ENCODE results near the gene ZMIZ1.

Gene ZMIZ1, protein sequence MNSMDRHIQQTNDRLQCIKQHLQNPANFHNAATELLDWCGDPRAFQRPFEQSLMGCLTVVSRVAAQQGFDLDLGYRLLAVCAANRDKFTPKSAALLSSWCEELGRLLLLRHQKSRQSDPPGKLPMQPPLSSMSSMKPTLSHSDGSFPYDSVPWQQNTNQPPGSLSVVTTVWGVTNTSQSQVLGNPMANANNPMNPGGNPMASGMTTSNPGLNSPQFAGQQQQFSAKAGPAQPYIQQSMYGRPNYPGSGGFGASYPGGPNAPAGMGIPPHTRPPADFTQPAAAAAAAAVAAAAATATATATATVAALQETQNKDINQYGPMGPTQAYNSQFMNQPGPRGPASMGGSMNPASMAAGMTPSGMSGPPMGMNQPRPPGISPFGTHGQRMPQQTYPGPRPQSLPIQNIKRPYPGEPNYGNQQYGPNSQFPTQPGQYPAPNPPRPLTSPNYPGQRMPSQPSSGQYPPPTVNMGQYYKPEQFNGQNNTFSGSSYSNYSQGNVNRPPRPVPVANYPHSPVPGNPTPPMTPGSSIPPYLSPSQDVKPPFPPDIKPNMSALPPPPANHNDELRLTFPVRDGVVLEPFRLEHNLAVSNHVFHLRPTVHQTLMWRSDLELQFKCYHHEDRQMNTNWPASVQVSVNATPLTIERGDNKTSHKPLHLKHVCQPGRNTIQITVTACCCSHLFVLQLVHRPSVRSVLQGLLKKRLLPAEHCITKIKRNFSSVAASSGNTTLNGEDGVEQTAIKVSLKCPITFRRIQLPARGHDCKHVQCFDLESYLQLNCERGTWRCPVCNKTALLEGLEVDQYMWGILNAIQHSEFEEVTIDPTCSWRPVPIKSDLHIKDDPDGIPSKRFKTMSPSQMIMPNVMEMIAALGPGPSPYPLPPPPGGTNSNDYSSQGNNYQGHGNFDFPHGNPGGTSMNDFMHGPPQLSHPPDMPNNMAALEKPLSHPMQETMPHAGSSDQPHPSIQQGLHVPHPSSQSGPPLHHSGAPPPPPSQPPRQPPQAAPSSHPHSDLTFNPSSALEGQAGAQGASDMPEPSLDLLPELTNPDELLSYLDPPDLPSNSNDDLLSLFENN

DNA sequence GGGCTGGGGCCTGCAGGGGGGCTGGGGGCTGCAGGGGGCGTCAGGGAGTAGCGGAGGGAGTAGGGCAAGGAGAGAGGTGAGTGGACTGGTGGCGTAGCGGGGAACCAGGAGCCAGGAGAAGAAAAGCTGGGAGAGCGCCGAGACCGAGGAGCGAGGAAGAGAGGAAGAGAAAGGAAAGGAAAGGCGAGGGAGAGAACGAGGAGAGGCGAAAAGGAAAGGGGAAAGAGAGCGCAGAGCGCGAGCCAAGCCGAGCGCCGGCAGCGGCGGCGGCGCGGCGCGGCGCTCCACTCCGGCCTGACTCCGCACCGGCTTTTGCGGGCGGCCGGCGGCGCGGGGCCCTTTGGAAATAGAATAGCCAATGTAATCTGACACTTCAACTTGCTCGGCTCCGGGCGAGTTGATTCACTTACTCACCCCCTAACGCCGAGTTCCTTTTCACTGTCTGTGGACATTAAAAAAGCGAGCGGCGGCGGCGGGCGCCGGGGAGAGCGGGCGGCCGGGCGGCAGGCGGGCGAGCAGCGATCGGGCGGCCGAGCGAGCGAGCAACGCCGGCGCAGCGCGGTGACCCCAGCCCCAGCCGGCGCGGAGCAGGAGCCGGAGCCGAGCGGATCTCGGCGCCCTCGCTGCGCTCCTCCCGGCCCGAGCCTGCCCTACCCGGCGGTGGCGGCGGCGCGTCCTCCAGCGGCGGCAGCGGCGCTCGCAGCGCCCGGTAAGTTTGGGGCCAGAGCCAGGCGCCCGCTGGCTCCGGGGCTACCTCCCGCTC, at the start of gene ZMIZ1:
TSS of gene ZMIZ1 (plus strand) at position 405 of the 763 bp plus-strand sequence. CDS start 132,667 bp downstream, outside the sequence.
- DNase-seq (ENCODE audit: low read depth) = peak; percentile 71

DNA sequence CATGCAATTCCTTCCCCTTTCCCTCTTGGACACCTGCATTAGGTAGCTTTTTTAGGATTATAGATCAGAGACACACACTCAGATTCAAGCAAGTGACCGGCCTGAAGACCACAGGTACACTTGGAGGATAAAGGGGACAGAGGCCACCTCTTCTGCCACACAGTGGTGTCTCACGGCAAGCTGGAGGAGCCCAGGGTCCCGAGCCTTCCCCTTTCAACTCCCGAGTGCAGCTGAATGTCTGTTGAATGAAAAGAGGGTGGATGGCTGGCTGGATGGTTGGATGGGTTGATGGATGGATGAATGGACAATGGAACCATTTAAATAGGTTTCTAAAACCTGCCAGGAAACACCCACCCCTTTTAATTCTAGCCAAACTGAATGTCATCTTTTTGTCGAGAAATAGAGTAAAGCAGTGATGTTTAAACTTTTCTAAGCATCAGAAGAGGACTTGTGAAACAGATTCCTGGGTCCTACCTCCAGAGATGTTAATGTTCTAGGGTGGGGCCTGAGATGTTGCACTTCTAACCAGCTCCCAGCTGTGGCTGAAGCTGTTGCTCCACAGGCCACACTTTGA, 49.2 kb upstream of the ZMIZ1 start:
- no peak for DNase-seq (ENCODE audit: low read depth)

DNA sequence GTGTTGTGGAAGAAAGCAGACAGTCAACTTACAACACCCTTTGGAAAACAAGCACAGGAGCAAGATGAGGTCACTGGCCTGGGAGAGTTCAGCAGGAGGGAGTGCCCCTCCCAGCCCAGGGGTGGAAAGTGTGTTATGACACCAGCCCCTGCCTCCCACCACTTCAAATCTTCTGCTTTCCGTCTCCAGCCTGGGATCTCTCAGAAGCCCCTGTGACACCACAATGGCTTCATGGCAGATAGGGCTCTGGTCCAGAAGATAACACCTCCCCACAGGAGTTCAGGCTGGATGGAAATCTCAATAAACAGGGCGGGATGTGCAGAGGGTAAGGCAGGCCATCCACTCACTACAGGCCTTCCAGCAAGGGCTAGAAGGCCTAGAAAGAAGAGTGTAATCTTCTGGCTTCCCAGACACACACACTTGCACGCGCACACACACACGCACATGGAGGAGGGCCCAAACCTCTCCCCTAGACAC, 48.7 kb upstream of the ZMIZ1 start:
- DNase-seq (ENCODE audit: low read depth) = no peak

DNA sequence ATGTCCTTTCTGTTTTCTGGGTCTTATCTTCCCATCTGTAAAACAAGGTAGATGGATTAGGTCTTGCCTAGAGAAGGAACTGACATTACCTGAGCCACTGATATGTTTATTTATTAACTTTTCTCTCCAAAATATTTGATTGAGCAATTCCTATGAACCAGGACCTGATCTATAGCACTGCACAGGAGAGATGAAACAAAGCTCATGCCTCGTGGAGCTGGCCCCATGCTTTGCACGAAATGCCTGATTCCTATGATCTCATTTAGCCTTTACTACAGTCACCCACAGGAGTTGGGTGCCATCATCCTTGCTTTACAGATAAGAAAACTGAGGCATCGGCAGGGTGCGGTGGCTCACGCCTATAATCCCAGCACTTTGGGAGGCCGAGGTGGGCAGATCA, 48.2 kb upstream of the ZMIZ1 start:
- no peak for DNase-seq (ENCODE audit: low read depth)

DNA sequence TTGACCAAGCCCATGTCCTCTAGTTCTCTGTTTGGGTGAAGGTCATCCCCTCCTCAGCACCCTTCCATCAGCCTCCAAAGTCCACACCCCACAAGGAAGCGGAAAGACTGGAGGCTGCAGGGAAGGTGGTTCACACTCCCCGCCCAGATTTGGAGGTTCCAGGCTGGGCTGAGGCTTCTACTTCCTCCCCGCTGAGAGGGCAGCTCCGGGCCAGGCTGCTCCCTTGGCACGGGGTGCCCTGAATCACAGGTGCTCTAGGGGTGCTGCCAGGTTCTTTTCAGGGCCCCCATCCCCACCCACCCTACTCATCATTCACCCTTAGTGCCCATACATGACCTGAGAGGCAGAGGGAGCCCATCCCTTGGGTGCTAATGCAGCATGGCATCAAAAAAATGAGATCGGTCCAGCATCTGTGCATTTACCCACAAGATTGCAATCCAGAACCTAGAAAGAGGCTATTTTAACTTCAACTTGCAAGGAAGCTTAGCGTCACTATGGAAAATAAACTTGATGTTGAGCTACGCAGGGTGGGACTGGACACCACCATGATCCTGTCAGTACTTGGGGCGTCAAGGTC, 47.3 kb upstream of the ZMIZ1 start:
- no peak for DNase-seq (ENCODE audit: low read depth)

DNA sequence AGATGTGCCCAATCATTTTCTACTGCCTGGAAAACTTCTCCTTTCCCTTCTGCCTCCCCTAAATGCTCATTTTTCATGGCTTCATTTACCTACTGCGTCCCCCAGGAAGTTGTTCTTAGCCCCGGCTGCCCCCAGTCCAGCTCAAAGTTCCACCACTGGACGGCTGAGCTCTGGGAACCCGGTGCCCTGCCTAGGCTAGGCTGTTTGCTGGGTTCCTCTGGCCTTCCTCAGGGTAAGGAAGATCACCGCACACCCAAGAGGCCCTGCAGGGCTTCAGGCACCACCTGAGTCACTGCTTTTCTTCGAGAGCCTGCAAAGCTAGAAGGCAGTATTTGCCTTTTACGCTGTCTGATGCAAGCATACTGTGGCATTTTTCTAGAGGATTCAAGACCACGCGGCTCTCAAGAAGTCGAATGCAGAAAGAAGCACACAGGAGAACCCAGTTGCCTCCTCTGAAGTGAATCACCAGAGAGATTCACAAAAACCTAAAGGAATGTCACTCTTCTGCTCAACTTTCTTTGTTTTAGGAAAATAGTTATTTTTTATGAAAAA, 46.7 kb upstream of the ZMIZ1 start:
- DNase-seq (ENCODE audit: low read depth) = no peak

DNA sequence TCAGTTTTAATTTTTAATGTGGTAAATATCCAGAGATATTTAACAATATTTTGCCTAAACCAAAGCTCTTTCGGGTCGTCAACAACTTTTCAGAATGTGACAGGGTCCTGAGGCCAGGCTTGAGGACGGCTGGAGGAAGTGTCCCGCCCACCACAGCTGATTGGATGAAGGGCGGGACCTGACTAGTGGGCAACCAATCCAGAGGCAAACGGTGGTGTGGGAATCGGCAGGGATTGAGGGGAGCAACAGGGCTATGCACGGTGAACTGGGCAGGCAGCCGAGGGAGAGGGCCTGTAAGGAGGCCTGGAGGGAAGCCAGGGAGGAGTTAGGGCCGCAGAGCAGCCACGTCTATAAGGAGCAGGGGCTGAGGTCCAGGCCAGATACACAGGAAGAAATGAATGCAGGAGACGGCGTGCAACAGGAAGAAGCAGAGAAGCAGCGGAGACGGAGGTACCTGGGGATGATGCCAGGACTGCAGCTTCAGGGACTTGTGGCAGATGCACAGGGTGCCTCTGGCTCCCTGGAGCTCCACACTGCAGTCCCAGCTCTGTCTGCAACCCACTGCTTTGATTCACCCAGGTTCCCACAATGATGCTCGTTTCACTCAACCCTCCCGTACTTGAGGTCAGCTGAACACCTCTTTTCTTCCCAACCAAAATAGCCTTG, 46.1 kb upstream of the ZMIZ1 start:
- no peak for DNase-seq (ENCODE audit: low read depth)

DNA sequence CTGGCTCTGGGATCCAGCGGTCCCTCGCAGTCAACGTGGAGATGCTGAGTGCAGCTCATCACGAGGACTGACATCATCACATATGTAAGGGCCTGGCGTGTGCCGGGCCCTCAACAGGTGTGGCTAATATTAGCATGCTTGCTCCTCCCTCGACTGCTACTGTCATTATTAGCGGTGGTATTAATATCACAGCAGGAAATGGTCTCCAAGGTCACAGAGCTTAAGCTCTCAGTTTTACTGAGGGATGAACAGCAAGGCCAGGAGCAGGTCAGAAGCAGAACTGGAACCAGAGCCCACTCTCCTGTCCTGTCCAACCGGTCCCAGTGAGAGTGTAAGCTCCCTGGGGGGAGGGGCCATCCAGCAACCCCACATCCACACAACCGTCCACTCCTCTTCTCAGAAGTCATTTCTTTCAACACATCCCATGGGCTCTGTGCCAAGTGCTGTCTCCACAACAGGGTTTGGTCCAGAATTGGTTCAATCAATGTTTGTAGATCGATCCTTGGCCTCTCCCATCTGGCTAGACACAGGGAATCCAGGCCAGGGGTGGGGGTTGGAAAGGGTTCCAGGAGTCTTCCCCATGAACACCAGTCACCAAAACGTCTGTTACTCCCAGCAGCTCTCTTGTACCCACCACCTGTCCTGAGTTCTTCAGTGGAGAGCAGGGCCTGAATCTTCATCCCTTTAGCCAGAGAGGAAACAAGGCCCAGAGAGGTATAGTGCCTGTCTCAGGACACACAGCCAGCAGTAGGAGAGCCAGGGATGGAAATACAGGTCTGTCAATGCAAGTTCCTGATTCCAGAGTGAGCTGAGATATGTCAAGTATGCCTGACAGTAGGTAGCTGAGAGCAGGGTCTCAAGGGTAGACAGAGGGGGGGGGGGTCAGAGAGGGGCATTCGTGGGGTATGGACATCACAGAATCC, 45.3 kb upstream of the ZMIZ1 start:
- no peak for DNase-seq (ENCODE audit: low read depth)

DNA sequence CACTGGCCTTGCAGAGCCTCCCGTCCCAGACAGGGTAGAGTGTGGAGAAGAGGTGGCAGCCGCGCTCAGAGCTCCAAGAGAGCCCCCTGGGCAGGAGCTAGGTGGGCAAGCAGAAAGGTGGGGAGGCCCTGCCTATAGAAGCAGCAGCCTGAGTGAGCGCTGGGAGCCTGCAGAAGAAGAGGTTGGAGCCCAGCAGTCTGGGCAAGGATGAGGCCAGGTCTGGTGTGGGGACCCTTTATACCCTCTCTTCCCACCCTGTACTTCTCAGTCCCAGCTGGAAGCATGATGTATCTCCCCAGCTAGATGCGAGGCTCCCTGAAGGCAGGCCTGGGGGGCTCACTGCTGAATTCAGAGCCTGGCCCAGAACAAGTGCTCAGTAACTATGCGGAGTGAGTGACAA, 44.5 kb upstream of the ZMIZ1 start:
- no peak for DNase-seq (ENCODE audit: low read depth)

DNA sequence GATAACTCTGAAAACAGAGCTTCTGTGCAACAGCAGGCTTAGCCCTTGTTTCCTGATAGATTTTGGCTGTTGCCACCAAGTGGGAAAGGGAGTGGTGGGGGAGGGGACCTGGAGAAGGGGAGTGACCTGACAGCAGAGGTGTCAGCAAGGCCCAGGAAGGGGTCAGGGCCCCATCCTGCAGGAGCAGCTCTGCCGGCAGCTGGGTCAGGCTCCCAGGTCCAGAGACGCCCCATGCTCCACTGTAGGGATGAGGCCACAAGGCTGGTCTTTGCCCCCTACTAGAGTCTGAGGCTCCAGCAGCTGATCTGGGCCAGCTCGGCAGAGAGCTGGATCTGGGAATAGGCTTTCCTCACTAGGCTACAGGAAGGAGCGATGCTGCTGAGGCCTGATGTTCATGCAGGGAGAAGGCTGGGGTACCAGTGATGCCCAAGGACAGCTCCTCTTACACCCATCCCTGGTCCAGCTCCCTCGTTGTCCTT, 44.0 kb upstream of the ZMIZ1 start:
- DNase-seq (ENCODE audit: low read depth) = no peak

DNA sequence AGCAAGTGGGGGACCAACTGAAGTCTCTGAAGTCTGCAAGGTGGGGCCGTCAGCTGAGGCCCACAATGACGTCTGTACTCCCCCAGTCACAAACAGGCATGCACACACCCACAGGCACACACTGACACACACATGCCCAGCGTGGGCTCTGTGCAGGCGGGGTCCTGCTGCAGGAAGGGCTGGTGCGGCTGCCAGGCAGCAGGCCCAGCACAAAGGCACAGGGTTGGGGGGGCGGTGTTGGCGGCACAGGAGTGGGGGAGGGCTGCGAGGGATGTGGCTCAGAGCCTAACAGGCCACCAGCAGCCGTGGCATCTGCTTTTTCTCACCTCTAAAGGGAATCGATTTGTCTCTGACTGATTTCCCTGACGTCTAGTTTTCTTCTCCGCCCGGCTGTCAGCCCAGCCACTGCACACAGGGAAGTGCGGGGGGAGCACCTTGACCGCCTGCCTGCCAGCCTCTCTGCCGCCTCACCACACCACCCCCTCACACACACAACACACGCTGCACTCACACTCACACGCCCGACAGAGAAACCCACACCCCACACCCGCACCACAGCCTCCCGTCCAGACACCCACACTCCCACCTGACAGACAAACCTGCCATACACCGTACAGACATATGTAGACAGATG, 43.5 kb upstream of the ZMIZ1 start:
- peak; percentile 26 for DNase-seq (ENCODE audit: low read depth)

DNA sequence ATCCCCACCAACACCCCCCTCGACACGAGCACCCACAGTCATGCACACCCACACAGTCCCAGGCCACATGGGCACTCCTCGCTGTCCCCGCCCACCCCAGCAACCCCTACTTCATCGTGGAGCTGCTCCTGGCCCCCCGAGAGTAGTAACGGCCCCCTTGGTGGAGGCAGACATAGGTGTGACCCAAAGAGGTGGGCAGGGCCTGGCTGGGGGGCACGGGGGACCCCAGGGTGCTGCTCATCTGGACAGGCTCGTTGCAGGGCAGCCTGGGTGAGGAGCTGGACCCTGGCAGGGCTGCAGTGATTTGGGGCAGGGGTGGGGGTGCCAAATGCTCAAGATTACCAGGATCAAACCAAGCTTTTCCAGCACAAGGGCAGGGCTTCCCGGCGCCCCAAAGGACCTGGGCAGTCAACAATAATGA, 42.4 kb upstream of the ZMIZ1 start:
- DNase-seq (ENCODE audit: low read depth) = no peak

DNA sequence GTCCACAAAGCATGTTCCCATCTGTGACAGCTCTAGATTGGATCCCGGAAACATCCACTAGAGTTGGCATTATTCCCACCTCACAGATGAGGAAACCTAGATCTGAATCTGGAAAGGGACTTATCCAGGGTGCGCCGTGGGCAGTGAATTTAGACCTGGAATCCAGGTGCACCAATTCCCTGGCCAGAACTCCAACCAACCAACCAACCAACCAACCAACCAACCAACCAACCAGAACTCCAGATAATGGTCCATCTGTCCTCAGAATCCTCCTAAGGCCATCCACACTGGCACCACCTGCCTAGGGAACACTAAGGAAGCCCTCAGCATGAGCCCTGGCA, 42.0 kb upstream of the ZMIZ1 start:
- no peak for DNase-seq (ENCODE audit: low read depth)

DNA sequence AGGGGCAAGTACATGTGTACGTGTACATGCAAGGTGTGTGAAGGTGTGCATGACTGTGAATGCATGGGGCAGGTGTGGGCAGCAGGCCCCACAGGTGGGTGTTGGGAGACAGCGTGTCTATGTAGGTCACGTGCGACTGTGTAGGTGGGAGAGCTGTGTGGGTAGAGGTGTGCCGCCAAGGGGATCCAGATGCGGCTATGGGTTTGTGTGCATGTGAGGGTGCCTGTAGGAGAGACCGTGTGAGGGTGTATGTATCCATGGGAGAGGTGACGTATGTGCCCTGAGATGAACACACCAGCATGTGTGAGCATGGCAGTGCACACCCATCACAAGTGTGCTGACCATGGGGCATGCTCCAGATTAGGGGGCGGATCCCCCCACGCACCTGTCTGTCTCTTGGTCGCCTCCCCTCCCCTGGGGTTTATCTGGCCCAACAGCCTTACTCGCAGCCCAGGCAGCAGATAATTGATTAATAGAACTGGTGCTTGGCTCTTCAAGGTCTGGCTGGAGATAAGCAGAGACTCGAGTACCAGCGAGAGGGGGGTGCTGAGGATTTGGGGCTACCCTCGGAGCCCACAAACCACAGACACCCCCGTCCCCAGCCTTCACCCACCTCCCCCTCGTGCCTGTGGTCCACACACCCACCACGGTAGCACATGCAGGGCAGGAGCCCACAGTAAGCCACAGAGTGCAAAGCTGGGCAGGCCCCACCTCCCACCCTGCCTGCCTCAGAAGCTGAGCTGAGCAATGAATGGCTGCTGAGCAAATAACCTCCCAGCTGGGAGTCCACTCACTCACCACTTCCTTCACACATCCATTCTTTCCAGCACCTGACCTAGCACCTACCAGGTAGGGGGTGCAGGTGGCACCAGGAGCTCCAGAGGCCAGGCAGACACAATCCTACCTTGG, 41.4 kb upstream of the ZMIZ1 start:
- DNase-seq (ENCODE audit: low read depth) = no peak

DNA sequence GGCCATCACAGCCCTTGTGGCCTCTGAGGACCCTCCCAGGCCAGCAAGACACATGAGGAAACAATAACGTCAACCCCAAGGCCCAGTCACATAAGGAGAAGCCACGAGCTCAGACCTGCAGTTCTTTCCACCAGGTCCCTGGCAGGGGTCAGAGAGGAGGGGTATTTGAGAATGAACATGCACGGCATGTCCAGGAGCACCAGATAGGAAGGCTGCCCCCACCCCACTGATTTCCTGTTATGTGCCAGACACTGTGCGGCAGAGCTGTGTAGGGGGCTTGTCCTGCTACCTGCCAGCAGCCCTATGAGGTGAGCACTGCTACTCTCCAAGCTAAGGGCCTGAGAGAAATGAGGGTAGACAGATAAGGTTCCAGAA, 40.7 kb upstream of the ZMIZ1 start:
- no peak for DNase-seq (ENCODE audit: low read depth)

DNA sequence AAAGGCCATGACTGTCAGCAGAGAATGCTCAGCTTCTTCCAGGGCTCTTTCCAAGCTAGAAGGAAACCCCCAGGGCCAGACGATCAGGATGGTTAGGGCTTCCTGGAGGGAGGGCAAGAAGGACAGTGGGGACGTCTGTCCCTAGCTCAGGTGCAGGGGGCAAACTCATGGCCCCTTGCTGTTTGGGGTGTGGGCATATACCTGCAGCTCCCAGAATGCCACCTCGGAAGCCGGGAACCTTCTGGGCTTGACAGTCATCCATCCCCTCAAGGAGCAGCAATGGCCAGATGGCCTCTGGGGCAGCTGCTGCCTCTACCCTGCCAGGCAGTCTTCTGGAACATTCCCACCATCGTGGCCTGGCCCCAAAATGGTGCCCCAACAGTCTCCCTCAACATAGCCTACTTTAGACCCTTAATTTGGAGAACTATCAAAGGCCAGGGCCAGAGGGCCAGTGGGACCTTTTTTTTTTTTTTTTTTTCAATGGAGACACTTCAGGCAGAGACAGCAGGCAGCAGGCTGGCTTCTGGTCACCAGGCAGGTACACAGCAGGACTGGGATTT, 40.2 kb upstream of the ZMIZ1 start:
- no peak for DNase-seq (ENCODE audit: low read depth)
